Astrocyte of the hippocampus (primary cell): Measurements from ENCODE around the gene ADGRF5.
"Not testable (repeated sequence)": the region's sequence is repeated elsewhere in the genome, so short reads cannot be mapped to it uniquely, and the experiment has no call there.

Source experiments
- DNase-seq: peaks from one replicate; pipeline ENCODE4 v3.0.0; 2011; ENCODE audit warnings: low read depth, low spot score

Gene ADGRF5

GRCh38 chr6:46894433-46894832, 27.3 kb downstream of the ADGRF5 start:
- DNase-seq: no peak

- peak; percentile 34 for DNase-seq
Measured at GRCh38 chr6:46893648-46894047, 28.1 kb downstream of the ADGRF5 start.

GRCh38 chr6:46891252-46891795, 30.4 kb downstream of the ADGRF5 start:
- DNase-seq: no peak

- DNase-seq: no peak
Measured at GRCh38 chr6:46888578-46888977, 33.2 kb downstream of the ADGRF5 start.

- no peak for DNase-seq
Measured at GRCh38 chr6:46888031-46888430, 33.7 kb downstream of the ADGRF5 start.

GRCh38 chr6:46882645-46883044, 39.1 kb downstream of the ADGRF5 start:
- DNase-seq: no peak

- no peak for DNase-seq
Measured at GRCh38 chr6:46879003-46879402, 42.7 kb downstream of the ADGRF5 start.

GRCh38 chr6:46876126-46876525, 45.6 kb downstream of the ADGRF5 start:
- DNase-seq: peak; percentile 76

- no peak for DNase-seq
Measured at GRCh38 chr6:46867411-46867810, 54.3 kb downstream of the ADGRF5 start.

GRCh38 chr6:46865221-46865620, 56.5 kb downstream of the ADGRF5 start:
- no peak for DNase-seq

- no peak for DNase-seq
Measured at GRCh38 chr6:46863791-46864190, 57.9 kb downstream of the ADGRF5 start.

GRCh38 chr6:46862381-46862780, 59.4 kb downstream of the ADGRF5 start:
- DNase-seq: no peak

- DNase-seq: peak; percentile 38
Measured at GRCh38 chr6:46855966-46856365, 65.8 kb downstream of the ADGRF5 start.

GRCh38 chr6:46851576-46851975, 70.2 kb downstream of the ADGRF5 start:
- not testable (repeated sequence) for DNase-seq

- DNase-seq: peak; percentile 2
Measured at GRCh38 chr6:46850792-46851191, 70.9 kb downstream of the ADGRF5 start.

GRCh38 chr6:46849361-46849690, 72.4 kb downstream of the ADGRF5 start:
- DNase-seq: no peak

- peak; percentile 92 for DNase-seq
Measured at GRCh38 chr6:46848684-46849360, 72.9 kb downstream of the ADGRF5 start.

- DNase-seq: no peak
Measured at GRCh38 chr6:46845126-46845525, 76.6 kb downstream of the ADGRF5 start.

- not testable (repeated sequence) for DNase-seq
Measured at GRCh38 chr6:46842252-46842846, 79.4 kb downstream of the ADGRF5 start.

GRCh38 chr6:46838033-46838432, 83.7 kb downstream of the ADGRF5 start:
- DNase-seq: no peak

- not testable (repeated sequence) for DNase-seq
Measured at GRCh38 chr6:46834991-46835390, 86.7 kb downstream of the ADGRF5 start.

- not testable (repeated sequence) for DNase-seq
Measured at GRCh38 chr6:46834257-46834916, 87.4 kb downstream of the ADGRF5 start.

GRCh38 chr6:46832816-46833215, 88.9 kb downstream of the ADGRF5 start:
- no peak for DNase-seq
